Vein endothelial cell (primary cell): Measurements from ENCODE around the gene LIPC. TPM values are rescaled to one million over a fixed set of nuclear protein-coding genes. Genes with fewer than 3 reads are reported as not detected.

Experiments used
- small RNA-seq: library from RNA; depleted of rRNA; stranded (forward); fragments of <200 nt; gene quantifications from one replicate; pipeline ENCODE3, GENCODE V24; 2012
- total RNA-seq: library from RNA; depleted of rRNA; stranded (reverse); fragments of >200 nt; gene quantifications from 2 replicates; pipeline ENCODE4 v1.2.3, GENCODE V29; 2012

Gene LIPC
- 0.33 TPM in 1 of 2 replicates, not detected in the other for total RNA-seq

GRCh38 chr15:58431221-58432149 lies at the start of gene LIPC:
Gene LIPC, plus strand, starts transcription at chr15:58431991. Its CDS starts 42 bp downstream, at chr15:58432033.

Small RNA genes within 50 kb of the gene (small RNA-seq; reads per million reads assigned to genes)
- not detected for gene AC084781.2
